C4-2B (cell line): ENCODE measurements around the gene FOXP1.

Experiments used
- CTCF ChIP-seq: fragments of 450-650 bp; conservative IDR thresholded peaks from 2 replicates; pipeline ENCODE4 v1.5.1; 2017; ENCODE audit warnings: mild to moderate bottlenecking
- ZFX ChIP-seq: fragments of 450-650 bp; IDR thresholded peaks from 2 replicates; pipeline ENCODE4 v1.6.1; 2017

- TF ChIP-seq CTCF (no peak), ZFX (no peak)
These were observed 465.8 kb downstream of the FOXP1 start for GRCh38 chr3:71117572-71118247.
